NCI-H2081 (cell line): ENCODE results near the gene PAK2.
"Not testable (repeated sequence)": the region's sequence is repeated elsewhere in the genome, so short reads cannot be mapped to it uniquely, and the experiment has no call there.

ENCODE experiments used
- DNase-seq, 2 experiments: peaks; one replicate each; lab custom pipeline; 2025; lab: John Stamatoyannopoulos, UW

Gene PAK2

DNA sequence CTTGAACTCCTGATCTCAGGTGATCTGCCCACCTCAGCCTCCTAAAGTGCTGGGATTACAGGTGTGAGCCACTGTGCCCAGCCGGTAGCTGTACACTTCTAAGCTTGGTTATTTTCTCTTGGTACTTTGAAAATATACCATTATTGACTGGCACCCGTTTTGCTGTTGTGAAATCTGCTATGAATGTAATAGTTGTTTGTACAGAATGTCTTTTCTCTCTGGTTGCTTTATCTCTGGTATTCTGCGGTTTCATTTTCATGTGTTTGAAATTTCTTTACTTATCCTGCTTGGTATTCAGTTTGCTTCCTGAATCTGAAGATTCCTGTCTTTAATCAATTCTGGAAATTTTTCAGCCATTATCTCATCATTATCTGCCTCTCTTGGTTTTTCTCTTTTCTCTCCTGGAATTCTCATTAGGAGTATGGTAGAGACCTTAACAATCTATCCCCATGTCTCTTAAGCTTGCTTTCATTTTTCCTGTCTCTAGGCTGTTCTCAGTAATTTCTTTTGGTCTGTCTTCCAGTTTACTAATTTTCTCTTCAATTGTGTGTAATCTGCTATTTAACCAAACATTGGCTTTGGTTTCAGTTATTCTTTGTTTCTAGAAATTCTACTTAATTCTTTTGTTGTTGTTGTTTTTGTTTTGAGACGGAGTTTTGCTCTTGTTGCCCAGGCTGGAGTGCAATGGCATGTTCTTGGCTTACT lies 2.8 kb upstream of the PAK2 start:
- DNase-seq = no peak

- DNase-seq = no peak
Measured at GRCh38 chr3:196737655-196738054, 2.0 kb upstream of the PAK2 start.

DNA sequence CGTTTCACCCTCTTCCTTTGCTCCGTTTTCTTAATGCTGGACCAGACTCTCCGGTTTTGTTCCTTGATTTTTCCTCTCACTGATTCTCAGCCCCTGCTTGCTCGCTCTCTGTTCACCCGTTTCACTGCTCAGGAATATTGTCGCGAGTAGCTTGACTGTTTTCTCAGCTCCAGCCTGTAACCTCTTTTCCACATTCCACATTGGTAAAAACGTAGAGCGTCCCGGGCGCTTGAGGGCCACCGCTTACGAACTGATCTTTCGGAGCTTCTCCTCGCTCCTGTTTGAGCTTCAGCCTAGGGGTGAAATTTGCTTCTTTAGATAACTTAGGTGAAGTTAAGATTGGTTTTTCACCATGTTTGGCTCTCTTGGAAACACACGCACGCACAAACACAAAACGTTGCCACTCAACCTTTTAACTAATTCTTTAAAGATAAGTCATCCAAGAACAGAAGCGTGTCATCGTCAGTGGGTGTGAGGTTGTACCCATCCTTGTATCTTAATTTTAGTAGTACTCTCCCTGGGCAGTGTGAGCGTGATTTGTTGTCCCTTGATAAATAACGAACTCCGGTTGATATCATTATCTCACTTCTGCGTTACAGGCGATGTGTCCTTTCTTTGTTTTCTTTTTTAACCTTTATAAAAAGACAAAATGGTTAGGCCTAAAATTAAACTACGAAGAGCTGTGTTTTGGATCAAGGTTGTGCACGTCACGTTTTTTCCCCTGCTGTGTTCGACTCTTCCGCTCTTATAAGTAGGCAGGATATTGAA lies 1.0 kb downstream of the PAK2 start:
- peak in 1 of 2 experiments; percentile 65 for DNase-seq

- DNase-seq = no peak
Measured at GRCh38 chr3:196741249-196741889, 1.7 kb downstream of the PAK2 start.

DNA sequence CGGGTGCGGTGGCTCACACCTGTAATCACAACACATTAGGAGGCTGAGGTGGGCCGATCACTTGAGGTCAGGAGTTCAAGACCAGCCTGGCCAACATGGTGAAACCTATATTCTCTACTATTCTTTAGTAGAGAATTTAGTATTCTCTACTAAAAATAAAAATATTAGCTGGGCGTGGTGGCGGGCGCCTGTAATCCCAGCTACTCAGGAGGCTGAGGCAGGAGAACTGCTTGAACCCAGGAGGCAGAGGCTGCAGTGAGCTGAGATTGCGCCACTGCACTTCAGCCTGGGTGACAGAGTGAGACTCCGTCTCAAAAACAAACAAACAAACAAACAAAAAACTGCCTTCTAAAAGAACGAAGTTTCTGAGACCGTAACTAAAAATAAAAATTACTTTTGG lies 3.9 kb downstream of the PAK2 start:
- DNase-seq = not testable (repeated sequence)

GRCh38 chr3:196749125-196749524 lies 9.5 kb downstream of the PAK2 start:
- no peak for DNase-seq

DNA sequence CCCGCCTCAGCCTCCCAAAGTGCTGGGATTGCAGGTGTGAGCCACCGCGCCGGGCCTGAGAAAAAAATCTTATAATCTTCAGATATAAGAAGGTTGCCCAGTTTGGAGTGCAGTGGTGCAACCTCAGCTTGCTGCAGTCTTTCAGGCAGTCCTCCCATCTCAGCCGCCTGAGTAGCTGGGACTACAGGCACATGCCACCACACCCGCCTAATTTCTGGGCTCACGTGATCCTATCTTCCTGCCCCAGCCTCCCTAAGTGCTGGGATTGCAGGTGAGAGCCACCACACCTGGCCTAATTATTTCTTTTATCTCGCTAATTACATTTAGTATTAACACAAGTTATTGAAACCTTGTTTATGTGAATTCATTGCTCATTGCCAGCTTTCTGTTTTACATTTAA lies 13.5 kb downstream of the PAK2 start:
- DNase-seq = no peak

DNA sequence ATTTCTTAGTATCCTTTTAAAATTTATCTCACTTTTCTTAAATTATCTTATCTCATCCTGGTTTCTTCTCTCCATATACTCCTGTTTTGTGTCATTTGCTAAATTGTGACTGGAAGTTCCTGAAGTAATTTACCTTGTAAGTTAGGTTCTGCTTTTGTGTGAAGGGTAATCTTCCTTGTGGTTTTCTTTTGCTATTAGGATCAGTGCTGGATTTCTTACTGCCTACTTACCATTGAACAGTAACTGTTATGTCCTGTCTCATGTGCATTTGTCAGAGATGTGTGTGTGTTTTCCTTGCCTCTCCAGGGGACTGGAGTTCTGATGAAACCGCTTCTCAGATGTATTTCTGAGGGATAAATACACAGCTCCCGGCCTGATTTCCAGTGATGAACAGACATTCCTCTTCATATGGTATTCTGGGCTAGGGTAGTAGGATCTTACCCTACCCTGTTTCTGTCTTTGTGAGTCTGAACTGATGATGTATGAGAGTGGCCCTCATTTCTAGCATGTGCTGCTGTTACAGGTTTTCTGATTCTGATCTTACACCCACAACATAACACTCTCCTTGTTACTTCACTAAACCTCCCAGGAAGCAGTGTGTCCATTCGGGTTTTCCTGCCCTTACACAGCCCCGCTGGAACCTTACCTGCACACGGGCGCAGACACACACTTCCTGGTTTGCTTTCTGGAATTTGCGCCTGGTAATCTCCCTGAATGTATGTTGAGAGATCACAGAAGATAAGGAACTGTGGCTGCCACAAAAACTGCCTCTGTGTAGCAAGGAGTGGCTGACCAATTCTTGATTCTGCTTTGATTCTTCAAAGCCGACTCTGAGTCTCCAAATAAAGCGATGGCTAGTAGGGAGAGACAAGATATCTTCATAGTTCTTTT lies 14.7 kb downstream of the PAK2 start:
- no peak for DNase-seq

DNA sequence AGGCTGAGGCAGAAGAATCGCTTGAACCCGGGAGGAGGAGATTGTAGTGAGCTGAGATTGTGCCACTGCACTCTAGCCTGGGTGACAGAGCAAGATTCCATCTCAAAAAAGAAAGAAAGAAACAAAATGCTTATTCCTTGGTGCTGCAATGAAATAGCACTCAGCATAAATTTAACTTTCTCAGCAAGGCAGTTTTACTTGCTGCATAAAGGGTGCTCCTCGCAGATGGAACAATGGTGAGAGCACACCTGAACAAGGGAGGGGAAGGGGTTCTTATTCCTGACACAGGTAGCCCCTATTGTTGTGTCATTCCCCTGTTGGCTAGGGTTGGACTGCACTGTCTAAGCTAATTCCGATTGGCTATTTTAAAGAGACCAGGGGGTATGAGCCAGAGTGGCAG lies 17.1 kb downstream of the PAK2 start:
- DNase-seq = no peak

GRCh38 chr3:196757876-196758739 lies 18.5 kb downstream of the PAK2 start:
- DNase-seq = no peak

DNA sequence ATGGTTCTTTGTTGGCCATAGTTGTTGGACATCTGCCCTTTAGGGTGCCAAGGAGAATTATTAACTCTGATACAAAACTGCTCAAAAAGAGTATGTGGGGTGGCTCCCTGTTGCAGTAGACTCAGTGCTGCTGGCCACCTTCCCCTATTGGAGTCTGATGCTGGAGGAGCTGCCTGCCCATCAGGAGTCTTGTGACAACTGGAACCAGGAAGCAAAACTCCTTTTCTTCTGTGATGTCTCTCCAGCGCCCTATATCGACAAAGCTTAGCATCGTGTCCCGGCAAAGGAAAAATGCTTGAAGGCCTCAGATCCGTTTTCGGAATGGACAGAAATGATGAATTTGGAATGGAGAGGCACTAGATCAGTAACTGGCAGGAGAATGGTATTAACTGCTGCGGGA lies 23.5 kb downstream of the PAK2 start:
- DNase-seq = no peak

- no peak for DNase-seq
Measured at GRCh38 chr3:196765454-196765853, 25.8 kb downstream of the PAK2 start.

DNA sequence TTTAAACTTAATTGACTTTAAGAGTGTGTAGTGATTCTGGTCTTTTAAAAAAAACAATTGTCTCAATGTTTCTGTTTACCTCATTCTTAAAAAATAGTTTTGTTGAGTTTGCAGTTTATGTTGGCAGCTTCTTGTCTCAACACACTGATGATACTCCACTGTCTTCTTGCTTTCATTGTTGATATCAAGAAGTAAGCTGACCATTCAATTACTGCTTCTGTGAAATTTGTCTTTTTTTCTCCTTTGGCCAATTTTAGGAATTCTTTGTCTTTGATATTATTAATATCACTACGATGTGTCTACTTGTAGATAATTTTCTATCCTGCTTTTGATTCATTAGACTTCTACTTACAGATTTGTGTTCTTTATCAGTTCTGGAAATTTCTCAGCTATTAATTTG lies 31.4 kb downstream of the PAK2 start:
- no peak for DNase-seq

DNA sequence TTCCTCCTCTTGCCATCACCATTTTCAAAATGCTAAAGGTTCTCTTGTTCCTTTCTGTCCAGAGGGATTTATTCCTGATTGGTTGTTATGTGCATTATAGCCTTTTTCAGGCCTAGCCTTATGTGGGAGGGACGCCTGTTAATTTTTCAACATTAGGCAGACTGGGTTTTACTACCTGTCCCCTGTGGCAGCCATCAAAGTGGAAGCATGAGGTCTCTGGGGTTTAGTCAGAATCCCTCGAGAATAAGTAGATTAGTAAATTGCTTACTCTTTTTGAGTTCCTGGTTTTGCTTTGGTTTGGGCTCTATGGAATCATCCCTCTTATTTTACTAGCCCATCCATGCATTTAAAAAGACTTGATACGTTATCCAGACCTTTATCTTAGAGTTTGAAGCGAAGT lies 32.4 kb downstream of the PAK2 start:
- no peak for DNase-seq

DNA sequence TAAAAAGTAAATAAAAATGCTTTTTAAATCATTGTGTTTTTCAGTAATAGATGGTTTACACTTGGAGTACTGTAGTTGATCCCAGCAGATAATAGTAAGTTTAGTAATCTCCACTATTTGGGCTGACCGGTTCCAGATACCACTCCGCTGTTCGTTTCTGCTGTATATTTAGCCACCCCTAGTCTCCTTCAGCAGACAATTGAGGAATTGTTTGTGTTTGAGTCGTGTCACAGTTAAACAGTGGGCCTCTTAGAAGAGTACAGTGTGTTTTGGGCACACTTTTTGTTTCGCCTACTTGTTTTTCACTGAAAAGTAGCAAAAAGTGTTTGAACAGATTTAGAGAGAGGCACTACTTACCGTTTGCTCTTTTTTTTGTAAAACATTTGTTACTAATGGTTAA lies 33.2 kb downstream of the PAK2 start:
- no peak for DNase-seq

DNA sequence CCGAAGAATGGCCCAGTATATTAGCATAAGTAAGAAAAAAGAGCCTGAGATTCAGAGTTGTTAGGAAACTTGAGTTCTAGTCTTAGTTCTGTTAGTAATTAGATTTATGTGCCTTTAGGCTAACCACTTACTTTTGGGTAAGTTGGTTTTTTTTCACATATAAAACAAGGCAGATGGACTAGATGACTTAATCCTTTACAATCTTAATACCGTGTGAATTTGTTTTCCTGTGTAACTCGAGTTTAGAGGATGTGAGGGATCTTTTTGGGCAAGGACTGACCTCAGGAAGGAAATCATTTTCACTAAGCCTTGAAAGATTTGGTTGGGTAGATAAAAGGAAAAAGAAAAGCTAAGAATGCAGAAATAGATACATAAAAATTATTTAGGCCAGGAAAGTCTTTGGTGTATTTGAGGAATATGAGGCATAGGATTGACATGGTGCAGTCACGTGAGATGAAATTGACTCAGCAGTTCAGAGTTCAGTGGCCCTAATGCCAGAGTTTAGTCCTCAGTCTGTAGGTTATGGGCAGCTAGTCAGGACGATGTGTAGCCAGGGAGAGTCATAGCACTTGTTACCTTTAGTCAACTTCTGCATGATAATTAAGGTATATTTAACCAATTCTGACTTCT lies 34.6 kb downstream of the PAK2 start:
- no peak for DNase-seq

- DNase-seq = no peak
Measured at GRCh38 chr3:196774848-196775422, 35.3 kb downstream of the PAK2 start.

DNA sequence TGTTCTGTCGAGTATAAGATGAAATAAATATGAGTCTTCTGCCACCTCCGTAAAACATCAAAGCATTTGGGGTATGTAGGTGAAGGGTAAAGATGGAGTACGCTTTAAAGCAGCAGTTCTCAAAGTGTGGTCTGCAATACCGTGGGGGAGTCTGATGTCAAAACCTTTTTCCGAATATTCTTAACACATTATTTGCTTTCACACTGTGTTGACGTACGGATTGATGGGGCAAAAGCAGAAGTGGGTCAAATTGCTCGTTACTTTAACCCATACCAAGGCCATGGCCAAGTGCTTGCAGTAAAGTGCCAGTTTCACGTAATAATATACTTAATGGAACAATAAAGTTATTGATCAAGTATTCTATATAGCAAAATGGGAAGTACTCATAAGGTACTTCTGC lies 36.3 kb downstream of the PAK2 start:
- no peak for DNase-seq

- no peak for DNase-seq
Measured at GRCh38 chr3:196777836-196778235, 38.2 kb downstream of the PAK2 start.

DNA sequence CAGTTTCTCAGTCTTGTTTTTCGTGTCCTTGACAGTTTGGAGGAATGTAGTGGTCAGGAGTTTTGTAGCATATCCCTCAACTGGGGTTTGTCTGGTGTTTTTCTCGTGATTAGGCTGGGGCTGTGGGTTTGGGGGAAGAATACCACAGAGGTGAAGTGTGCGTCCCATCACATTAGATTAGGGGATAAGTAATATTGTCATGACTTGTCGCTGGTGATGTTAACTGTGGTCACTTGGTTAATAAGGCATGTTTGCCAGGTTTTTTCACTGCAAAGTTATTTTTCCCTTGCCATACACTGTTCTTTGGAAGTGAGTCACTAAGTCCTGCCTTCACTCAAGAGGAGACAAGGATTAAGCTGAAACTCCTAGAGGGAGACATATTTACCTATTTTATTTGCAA lies 39.1 kb downstream of the PAK2 start:
- DNase-seq = no peak
